Measurements from ENCODE around the gene NHSL2. TPM values are rescaled to one million over a fixed set of nuclear protein-coding genes. Genes with fewer than 3 reads are reported as not detected.
A peak's percentile ranks its signal among the peaks of the same experiment; 100 is the strongest.

NHSL2 gene
- total RNA-seq, 1 experiment from 2014 or later, result 0.36 TPM

DNA sequence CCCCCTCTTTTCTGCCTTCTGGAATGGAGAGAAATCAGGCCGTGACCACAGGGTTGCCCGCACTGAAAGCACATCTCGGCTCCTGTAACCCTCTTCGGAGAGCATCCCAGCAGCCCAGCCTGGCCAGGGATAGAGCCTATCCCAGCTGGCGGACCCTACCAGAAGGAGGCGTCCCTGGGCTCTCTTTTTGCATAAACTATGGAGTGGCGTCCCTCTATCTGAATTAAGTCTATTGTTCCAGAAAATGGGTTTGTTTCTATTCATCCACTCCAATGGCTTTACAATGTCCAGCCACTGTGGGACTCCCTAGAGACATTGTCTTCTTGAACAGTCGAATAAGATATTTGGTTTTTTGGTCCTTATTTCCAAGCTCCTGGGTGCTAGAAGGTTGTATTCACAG is 689 bp upstream of the NHSL2 start:
- Histone ChIP-seq H3K4me1 (ENCODE audit: control insufficient read depth, insufficient read depth, low read length) (no peaks in the 10 kb centered on the region), H3K27ac (ENCODE audit: low read length) (no peak overlapping the region), H3K36me3 (ENCODE audit: control insufficient read depth, insufficient read depth, low read length) (no peaks in the 10 kb centered on the region), H3K9me3 (ENCODE audit: control insufficient read depth, insufficient read depth, low read depth, low read length) (no peaks in the 10 kb centered on the region), H3K27me3 (ENCODE audit: control insufficient read depth, insufficient read depth, low read length) (peaks cover 7% of the 10 kb centered on the region; the same call in 1 of the 2 replicates), H3K4me3 (ENCODE audit: low read depth in 2 of 2, low read length in 2 of 2) (no peak overlapping the region; a peak in 2 of 4 replicates)
- TF ChIP-seq, protein P1, sequence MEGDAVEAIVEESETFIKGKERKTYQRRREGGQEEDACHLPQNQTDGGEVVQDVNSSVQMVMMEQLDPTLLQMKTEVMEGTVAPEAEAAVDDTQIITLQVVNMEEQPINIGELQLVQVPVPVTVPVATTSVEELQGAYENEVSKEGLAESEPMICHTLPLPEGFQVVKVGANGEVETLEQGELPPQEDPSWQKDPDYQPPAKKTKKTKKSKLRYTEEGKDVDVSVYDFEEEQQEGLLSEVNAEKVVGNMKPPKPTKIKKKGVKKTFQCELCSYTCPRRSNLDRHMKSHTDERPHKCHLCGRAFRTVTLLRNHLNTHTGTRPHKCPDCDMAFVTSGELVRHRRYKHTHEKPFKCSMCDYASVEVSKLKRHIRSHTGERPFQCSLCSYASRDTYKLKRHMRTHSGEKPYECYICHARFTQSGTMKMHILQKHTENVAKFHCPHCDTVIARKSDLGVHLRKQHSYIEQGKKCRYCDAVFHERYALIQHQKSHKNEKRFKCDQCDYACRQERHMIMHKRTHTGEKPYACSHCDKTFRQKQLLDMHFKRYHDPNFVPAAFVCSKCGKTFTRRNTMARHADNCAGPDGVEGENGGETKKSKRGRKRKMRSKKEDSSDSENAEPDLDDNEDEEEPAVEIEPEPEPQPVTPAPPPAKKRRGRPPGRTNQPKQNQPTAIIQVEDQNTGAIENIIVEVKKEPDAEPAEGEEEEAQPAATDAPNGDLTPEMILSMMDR (IDR thresholded peaks at IDR 0.05), result peak; percentile 49
- TF ChIP-seq TCF7L2 (IDR thresholded peaks at IDR 0.05; ENCODE audit: low read depth, low read length) (no peak), POLR2AphosphoS5 (IDR thresholded peaks at IDR 0.05; ENCODE audit: low read depth, low read length) (no peak), SIN3A (IDR thresholded peaks at IDR 0.05; ENCODE audit: borderline replicate concordance, insufficient read depth, low read depth, low read length) (no peak)
- TF ChIP-seq, protein P2, sequence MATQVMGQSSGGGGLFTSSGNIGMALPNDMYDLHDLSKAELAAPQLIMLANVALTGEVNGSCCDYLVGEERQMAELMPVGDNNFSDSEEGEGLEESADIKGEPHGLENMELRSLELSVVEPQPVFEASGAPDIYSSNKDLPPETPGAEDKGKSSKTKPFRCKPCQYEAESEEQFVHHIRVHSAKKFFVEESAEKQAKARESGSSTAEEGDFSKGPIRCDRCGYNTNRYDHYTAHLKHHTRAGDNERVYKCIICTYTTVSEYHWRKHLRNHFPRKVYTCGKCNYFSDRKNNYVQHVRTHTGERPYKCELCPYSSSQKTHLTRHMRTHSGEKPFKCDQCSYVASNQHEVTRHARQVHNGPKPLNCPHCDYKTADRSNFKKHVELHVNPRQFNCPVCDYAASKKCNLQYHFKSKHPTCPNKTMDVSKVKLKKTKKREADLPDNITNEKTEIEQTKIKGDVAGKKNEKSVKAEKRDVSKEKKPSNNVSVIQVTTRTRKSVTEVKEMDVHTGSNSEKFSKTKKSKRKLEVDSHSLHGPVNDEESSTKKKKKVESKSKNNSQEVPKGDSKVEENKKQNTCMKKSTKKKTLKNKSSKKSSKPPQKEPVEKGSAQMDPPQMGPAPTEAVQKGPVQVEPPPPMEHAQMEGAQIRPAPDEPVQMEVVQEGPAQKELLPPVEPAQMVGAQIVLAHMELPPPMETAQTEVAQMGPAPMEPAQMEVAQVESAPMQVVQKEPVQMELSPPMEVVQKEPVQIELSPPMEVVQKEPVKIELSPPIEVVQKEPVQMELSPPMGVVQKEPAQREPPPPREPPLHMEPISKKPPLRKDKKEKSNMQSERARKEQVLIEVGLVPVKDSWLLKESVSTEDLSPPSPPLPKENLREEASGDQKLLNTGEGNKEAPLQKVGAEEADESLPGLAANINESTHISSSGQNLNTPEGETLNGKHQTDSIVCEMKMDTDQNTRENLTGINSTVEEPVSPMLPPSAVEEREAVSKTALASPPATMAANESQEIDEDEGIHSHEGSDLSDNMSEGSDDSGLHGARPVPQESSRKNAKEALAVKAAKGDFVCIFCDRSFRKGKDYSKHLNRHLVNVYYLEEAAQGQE (IDR thresholded peaks at IDR 0.05; ENCODE audit: insufficient read depth in 1 of 2, low read depth in 2 of 2, low read length in 1 of 2), result no peak
- CTCF ChIA-PET, result interaction anchor here (0.6 to 0.7 kb wide), 3 partner anchors 62 to 545 kb away, joined by 3 to 11 read pairs (median 4); no protein-coding TSS in a partner anchor
- no TSS peak for BruUV-seq (replicated peaks)
- DNase-seq (ENCODE audit: low read depth, low spot score) (no peak), ATAC-seq (0 out of 2 replicates have a peak, but pooled peaks have one; percentile 33)
- in situ Hi-C loops (cut with HindIII; ENCODE audit: low pct_unique_long_range_greater_than_20kb, low sequenced_read_pairs), result no loop called here
- intact Hi-C loops (cut with micrococcal nuclease; ENCODE audit: unreplicated experiment), result no loop called here
- POLR2A ChIA-PET, result no interaction called here

DNA sequence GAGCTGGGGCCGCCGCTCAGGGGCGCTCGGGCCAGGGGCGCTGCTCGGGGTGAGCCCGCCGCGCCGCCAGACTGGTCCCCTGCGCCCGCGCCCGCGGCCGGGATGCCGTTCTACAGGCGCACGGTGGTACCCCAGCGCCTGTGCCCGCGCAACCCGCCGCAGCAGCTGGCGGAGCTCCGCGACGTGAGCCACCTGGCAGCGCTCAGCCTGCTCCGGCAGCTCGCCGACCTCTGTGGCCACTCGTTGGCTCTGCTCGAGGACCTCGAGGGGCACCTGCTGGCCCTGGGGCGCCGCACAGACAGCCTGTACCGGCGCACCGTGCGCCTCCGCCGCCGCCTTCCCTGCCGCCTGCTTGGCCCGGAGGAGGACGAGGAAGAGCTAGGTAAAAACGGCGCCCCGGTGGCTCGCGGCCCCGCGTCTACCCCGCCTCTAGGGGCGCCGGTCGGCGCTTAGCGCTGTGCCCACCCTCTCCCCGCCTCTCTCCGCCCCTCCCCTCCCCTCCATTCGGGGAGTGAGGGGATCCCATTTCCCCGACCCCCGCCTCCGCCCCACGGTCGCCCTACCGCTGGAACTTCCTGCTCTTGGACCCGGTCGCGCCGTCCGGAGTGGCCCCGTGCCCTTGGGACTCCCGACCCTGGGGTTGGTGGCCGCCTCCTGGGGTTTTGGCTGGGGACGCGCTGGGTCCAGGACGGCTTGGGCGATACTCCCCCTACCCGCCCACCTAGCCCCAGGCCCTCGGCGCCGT is 513 bp downstream of the NHSL2 start:
- peak; percentile 89 for ATAC-seq
- H3K36me3 ChIP-seq (ENCODE audit: control insufficient read depth, insufficient read depth, low read length), result no peaks in the 10 kb centered on the region
- no TSS peak for BruUV-seq (replicated peaks)
- peaks cover 7% of the 10 kb centered on the region; the same call in 1 of the 2 replicates for H3K27me3 ChIP-seq (ENCODE audit: control insufficient read depth, insufficient read depth, low read length)
- in situ Hi-C loops (cut with HindIII; ENCODE audit: low pct_unique_long_range_greater_than_20kb, low sequenced_read_pairs), result no loop called here
- no peak for TF ChIP-seq TCF7L2 (IDR thresholded peaks at IDR 0.05; ENCODE audit: low read depth, low read length)
- no peak for TF ChIP-seq POLR2AphosphoS5 (IDR thresholded peaks at IDR 0.05; ENCODE audit: low read depth, low read length)
- TF ChIP-seq SIN3A (IDR thresholded peaks at IDR 0.05; ENCODE audit: borderline replicate concordance, insufficient read depth, low read depth, low read length), result no peak
- TF ChIP-seq, protein P1 (IDR thresholded peaks at IDR 0.05), result peak; percentile 66
- TF ChIP-seq, protein P2 (IDR thresholded peaks at IDR 0.05; ENCODE audit: insufficient read depth in 1 of 2, low read depth in 2 of 2, low read length in 1 of 2), result no peak
- peak overlapping the region; percentile 29 to 32 for H3K4me3 ChIP-seq (ENCODE audit: low read depth in 2 of 2, low read length in 2 of 2)
- no peak overlapping the region for H3K27ac ChIP-seq (ENCODE audit: low read length)
- ChIA-PET POLR2A (no interaction called here), CTCF (no interaction called here)
- no peaks in the 10 kb centered on the region for H3K4me1 ChIP-seq (ENCODE audit: control insufficient read depth, insufficient read depth, low read length)
- intact Hi-C loops (cut with micrococcal nuclease; ENCODE audit: unreplicated experiment), result no loop called here
- H3K9me3 ChIP-seq (ENCODE audit: control insufficient read depth, insufficient read depth, low read depth, low read length), result no peaks in the 10 kb centered on the region
- DNase-seq (ENCODE audit: low read depth, low spot score), result no peak

All from Panc1 (cell line).